DND-41 (cell line): Measurements from ENCODE around the gene PDF.

ENCODE experiments used
- ATAC-seq: fragments of 200-7000 bp; cut with Tn5 transposase; 3 replicates; pipeline ENCODE4 v1.9.1; 2021; ENCODE audit warnings: low read depth; ENCODE audit not compliant: insufficient read depth
- DNase-seq: peaks from one replicate; pipeline ENCODE4 v3.0.0-alpha.2; 2020
- H2AFZ ChIP-seq: 2 replicates; pipeline ENCODE4 v1.6.0; 2012; ENCODE audit warnings: low read depth, low read length
- H3K27ac ChIP-seq: 2 replicates; pipeline ENCODE4 v1.5.1; 2012; ENCODE audit warnings: low read length, inconsistent platforms
- H3K27me3 ChIP-seq: fragments of 200-600 bp; sonication (generic); 2 replicates; pipeline ENCODE4 v1.6.0; 2012; ENCODE audit warnings: low read length, mild to moderate bottlenecking, inconsistent platforms; ENCODE audit not compliant: insufficient read depth, poor library complexity
- H3K36me3 ChIP-seq: 2 replicates; pipeline ENCODE4 v1.5.1; 2012; ENCODE audit warnings: low read length, inconsistent platforms; ENCODE audit not compliant: insufficient read depth
- H3K4me1 ChIP-seq: 2 replicates; pipeline ENCODE4 v1.5.1; 2012; ENCODE audit warnings: mild to moderate bottlenecking, low read length; ENCODE audit not compliant: insufficient read depth
- H3K4me2 ChIP-seq: 2 replicates; pipeline ENCODE4 v1.6.0; 2012; ENCODE audit warnings: mild to moderate bottlenecking, moderate library complexity, low read length, inconsistent platforms; ENCODE audit not compliant: insufficient read depth
- H3K4me3 ChIP-seq, 2 experiments: fragments of 200-600 bp in 1 of 2; shearing (Covaris generic) in 1 of 2; 2 replicates each; pipeline ENCODE4 v1.5.1; 2012 to 2016; ENCODE audit warnings: inconsistent platforms in 2 of 2, low read length in 2 of 2, mild to moderate bottlenecking in 2 of 2, low read depth in 1 of 2, moderate library complexity in 1 of 2
- H3K79me2 ChIP-seq: 2 replicates; pipeline ENCODE4 v1.6.0; 2012; ENCODE audit warnings: low read length, inconsistent platforms; ENCODE audit not compliant: insufficient read depth
- H3K9ac ChIP-seq: 2 replicates; pipeline ENCODE4 v1.6.0; 2012; ENCODE audit warnings: low read depth, mild to moderate bottlenecking, inconsistent platforms, low read length, moderate library complexity
- H3K9me3 ChIP-seq: 2 replicates; pipeline ENCODE4 v1.5.1; 2012; ENCODE audit warnings: low read length, moderate library complexity, mild to moderate bottlenecking, inconsistent platforms; ENCODE audit not compliant: insufficient read depth, severe bottlenecking
- H4K20me1 ChIP-seq: 2 replicates; pipeline ENCODE4 v1.6.0; 2012; ENCODE audit warnings: low read length; ENCODE audit not compliant: insufficient read depth
- EZH2 ChIP-seq: IDR thresholded peaks from 3 replicates; pipeline ENCODE4 v1.6.1; 2012; ENCODE audit warnings: borderline replicate concordance, low read depth, mild to moderate bottlenecking, moderate library complexity, low read length, inconsistent platforms; ENCODE audit not compliant: severe bottlenecking
- TF ChIP-seq, protein P1 (sequence below): IDR thresholded peaks from 2 replicates; pipeline ENCODE4 v1.5.1; 2012; ENCODE audit warnings: borderline replicate concordance, low read length, moderate library complexity, mild to moderate bottlenecking; ENCODE audit not compliant: poor library complexity, severe bottlenecking; ENCODE audit errors: extremely low read depth

PDF gene

DNA sequence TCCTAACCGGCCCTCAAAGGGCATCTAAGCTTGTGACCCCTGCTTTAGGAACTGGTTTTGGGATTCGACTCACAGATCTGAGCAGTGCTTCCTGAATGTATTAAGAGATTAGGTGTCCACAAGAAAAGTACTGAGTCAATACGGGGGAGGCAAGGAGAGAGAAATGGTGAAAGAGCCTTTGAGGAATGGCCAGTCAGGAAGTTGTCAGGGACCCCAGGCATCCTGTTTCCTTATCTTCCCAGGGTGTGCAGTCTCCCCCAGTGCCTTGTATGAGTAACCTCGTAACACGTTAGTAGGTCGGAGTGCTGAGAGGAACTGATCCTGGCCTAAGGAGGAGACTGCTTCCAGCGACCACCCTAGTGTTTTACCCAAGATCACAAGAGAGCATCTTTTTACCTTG, 37.6 kb upstream of the PDF start:
- no peak overlapping the region for H3K4me3 ChIP-seq
- no peaks in the 10 kb centered on the region for H3K4me1 ChIP-seq
- DNase-seq (no peak), ATAC-seq (no peak)
- H3K36me3 ChIP-seq: peaks cover 96% of the 10 kb centered on the region
- H3K9me3 ChIP-seq: no peaks in the 10 kb centered on the region
- no peak overlapping the region for H3K9ac ChIP-seq
- TF ChIP-seq, protein P1, sequence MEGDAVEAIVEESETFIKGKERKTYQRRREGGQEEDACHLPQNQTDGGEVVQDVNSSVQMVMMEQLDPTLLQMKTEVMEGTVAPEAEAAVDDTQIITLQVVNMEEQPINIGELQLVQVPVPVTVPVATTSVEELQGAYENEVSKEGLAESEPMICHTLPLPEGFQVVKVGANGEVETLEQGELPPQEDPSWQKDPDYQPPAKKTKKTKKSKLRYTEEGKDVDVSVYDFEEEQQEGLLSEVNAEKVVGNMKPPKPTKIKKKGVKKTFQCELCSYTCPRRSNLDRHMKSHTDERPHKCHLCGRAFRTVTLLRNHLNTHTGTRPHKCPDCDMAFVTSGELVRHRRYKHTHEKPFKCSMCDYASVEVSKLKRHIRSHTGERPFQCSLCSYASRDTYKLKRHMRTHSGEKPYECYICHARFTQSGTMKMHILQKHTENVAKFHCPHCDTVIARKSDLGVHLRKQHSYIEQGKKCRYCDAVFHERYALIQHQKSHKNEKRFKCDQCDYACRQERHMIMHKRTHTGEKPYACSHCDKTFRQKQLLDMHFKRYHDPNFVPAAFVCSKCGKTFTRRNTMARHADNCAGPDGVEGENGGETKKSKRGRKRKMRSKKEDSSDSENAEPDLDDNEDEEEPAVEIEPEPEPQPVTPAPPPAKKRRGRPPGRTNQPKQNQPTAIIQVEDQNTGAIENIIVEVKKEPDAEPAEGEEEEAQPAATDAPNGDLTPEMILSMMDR: no peak
- no peak for TF ChIP-seq EZH2
- peaks cover 8% of the 10 kb centered on the region; the same call in 1 of the 2 replicates for H3K79me2 ChIP-seq
- H3K27me3 ChIP-seq: no peaks in the 10 kb centered on the region
- H3K27ac ChIP-seq: no peak overlapping the region
- H3K4me2 ChIP-seq: no peak overlapping the region
- no peak overlapping the region for H2AFZ ChIP-seq
- H4K20me1 ChIP-seq: peaks cover 22% of the 10 kb centered on the region; the same call in 1 of the 2 replicates

DNA sequence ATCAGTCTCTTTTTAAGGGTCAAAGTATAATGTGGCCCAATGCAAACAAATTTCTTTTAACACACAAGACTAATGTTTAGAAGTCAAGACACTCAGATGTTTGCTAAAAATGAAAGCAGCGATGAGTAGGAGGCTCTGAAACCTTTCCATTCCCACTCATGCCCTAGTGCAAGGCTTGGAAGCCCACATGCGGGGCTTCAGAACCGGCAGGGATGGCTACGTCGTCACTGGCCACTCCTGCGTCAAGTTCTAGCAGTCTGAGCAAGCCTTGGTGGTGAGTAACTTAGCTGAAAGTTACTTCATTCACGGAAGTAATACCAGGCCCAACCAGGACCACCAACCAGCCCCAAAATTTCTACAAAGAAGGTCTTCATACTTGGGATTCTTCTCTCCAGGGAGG, 36.0 kb upstream of the PDF start:
- Histone ChIP-seq H3K27ac (no peak overlapping the region), H3K79me2 (peaks cover 4% of the 10 kb centered on the region; the same call in 1 of the 2 replicates), H4K20me1 (peaks cover 22% of the 10 kb centered on the region; the same call in 1 of the 2 replicates), H3K27me3 (no peaks in the 10 kb centered on the region), H2AFZ (no peak overlapping the region), H3K9ac (no peak overlapping the region), H3K4me2 (no peak overlapping the region), H3K4me1 (no peaks in the 10 kb centered on the region), H3K36me3 (peaks cover 89% of the 10 kb centered on the region), H3K9me3 (no peaks in the 10 kb centered on the region), H3K4me3 (no peak overlapping the region)
- no peak for TF ChIP-seq EZH2
- TF ChIP-seq, protein P1: no peak
- ATAC-seq (no peak), DNase-seq (no peak)

DNA sequence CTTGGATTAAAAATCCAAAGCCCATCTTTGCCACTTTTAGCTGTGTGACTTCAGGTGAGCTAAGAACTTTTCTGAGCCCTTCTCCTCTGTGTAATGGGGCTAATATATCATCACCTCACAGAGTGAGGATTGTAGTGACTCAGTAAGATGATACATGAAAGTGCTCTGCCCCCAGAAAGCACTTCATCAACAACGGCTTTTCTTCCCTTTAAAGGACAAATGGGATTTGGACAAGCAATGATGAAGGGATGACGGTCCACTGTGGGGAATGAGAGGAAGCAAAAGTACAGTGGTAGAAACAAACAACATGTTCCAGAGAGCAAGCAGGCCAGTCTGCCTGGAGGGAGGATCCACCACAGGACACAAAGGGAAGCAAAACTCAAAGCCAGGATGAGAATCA, 35.5 kb upstream of the PDF start:
- no peak for DNase-seq
- Histone ChIP-seq H3K9ac (no peak overlapping the region), H3K36me3 (peaks cover 89% of the 10 kb centered on the region)

More for the DNA sequence above, 35.5 kb upstream of the PDF start:
- no peaks in the 10 kb centered on the region for H3K9me3 ChIP-seq
- no peak for TF ChIP-seq EZH2
- TF ChIP-seq, protein P1: no peak
- no peak overlapping the region for H3K4me3 ChIP-seq
- no peak overlapping the region for H3K4me2 ChIP-seq
- H3K4me1 ChIP-seq: no peaks in the 10 kb centered on the region
- no peak overlapping the region for H2AFZ ChIP-seq
- peaks cover 22% of the 10 kb centered on the region; the same call in 1 of the 2 replicates for H4K20me1 ChIP-seq
- H3K79me2 ChIP-seq: peaks cover 4% of the 10 kb centered on the region; the same call in 1 of the 2 replicates
- H3K27ac ChIP-seq: no peak overlapping the region
- no peaks in the 10 kb centered on the region for H3K27me3 ChIP-seq
- ATAC-seq: no peak
